ENCODE data around the gene CDHR1. TPM values are rescaled to one million over a fixed set of nuclear protein-coding genes. Genes with fewer than 3 reads are reported as not detected.

Gene CDHR1
- total and polyA plus RNA-seq, 3 donors from 2014 or later = 0.19 to 0.67 (median 0.39) TPM

DNA sequence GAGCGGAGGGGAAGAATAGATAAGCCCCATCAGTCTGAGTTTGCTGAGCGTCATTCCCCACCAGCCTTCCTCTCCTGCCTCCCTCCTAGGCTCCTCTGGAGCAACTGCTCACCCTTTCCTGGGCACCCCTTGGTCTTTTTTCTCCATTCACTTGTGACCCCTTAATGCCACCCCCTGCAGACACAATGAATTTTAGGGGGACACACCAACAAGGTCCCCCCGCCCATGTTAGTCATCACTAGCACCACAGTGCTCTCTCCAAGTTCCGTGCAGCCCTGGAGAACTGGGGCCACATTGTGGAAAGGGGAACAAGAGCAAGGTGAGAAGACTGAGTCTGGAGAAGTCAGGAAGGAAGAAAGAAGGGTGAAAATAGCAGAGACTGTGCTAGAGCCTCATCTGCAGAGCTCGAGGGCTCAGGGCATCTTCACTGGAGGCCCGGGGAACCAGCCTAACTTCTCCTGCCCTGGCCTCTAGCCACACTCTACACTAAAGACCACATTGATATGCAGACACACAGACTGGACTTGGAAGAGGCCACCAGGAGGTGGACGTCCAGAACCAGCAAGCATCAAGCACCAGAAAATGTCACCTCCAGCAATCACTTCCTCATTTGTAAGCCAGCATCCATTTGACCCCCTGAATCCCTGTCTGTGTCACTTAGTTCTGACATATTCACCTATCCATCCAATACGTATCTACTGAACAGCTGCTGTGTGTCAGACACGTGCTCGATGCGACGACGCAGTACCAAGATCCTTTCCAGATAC is 68.0 kb downstream of the CDHR1 start:
- no peak overlapping the region for H3K4me3 ChIP-seq
- intact Hi-C loops (cut with DNase I; ENCODE audit: low total_unique reads) = no loop called here
- H3K9me3 ChIP-seq = no peaks in the 10 kb centered on the region
- H3K36me3 ChIP-seq (ENCODE audit: low read depth, missing control alignments) = no peaks in the 10 kb centered on the region
- no peak overlapping the region for H3K27ac ChIP-seq
- DNase-seq = no peak
- TF ChIP-seq, protein P1, sequence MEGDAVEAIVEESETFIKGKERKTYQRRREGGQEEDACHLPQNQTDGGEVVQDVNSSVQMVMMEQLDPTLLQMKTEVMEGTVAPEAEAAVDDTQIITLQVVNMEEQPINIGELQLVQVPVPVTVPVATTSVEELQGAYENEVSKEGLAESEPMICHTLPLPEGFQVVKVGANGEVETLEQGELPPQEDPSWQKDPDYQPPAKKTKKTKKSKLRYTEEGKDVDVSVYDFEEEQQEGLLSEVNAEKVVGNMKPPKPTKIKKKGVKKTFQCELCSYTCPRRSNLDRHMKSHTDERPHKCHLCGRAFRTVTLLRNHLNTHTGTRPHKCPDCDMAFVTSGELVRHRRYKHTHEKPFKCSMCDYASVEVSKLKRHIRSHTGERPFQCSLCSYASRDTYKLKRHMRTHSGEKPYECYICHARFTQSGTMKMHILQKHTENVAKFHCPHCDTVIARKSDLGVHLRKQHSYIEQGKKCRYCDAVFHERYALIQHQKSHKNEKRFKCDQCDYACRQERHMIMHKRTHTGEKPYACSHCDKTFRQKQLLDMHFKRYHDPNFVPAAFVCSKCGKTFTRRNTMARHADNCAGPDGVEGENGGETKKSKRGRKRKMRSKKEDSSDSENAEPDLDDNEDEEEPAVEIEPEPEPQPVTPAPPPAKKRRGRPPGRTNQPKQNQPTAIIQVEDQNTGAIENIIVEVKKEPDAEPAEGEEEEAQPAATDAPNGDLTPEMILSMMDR (IDR thresholded peaks at IDR 0.05) = no peak
- no peak for TF ChIP-seq POLR2A (IDR thresholded peaks at IDR 0.05)
- WGBS, 2 donors = 85% methylated on average over 13 of the region's 13 CpGs
- H3K27me3 ChIP-seq = no peaks in the 10 kb centered on the region
- no peaks in the 10 kb centered on the region for H3K4me1 ChIP-seq

DNA sequence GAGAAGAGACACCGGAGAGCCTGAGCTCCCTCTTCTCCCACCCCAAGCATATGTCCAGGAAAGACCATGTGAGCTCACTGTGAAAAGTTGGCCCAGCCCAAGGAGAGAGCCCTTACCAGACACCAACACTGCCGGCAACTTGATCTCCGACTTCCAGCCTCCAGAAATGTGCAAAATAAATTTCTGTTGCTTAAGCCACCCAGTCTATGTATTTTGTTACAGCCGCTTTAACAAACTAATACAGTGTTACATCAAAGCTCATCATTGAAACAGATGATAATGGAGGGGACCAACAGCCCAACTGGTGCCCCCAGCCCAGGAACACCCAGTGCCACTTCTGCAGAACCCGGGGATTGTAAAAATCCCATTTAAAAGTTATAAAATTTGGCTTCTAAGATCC is 69.4 kb downstream of the CDHR1 start:
- no peak overlapping the region for H3K27ac ChIP-seq

DNA sequence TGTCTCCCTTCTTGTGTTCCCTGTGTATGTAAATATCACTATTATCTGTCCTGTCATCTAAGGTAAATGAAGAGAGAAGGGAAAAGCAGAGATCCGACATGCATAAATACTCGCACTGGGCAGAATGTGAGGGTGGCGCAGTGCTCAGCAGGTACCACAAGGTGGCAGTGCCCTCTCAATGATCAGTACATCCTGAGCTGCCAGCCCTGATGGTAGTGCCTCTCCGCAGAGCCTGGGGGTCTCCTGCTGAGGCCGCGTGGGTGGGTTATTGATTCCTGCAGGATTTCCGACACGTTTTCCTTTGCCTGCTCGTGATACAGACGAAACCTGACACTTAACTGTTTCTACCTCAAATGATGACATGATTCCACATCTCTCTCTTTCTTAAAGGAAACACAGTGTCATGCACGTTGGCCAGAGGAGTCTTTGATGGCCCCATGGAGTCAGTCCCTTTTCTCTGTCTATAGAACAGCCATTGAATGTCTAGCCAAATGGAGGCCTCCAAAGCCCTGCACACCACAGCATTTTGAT is 70.3 kb downstream of the CDHR1 start:
- Histone ChIP-seq H3K4me3 (no peak overlapping the region), H3K27me3 (no peaks in the 10 kb centered on the region), H3K9me3 (no peaks in the 10 kb centered on the region), H3K36me3 (ENCODE audit: low read depth, missing control alignments) (no peaks in the 10 kb centered on the region), H3K27ac (no peak overlapping the region), H3K4me1 (no peaks in the 10 kb centered on the region)
- TF ChIP-seq, protein P1 (IDR thresholded peaks at IDR 0.05) = peak; percentile 72 to 90 (median 81)
- no peak for TF ChIP-seq POLR2A (IDR thresholded peaks at IDR 0.05)
- WGBS, 2 donors = 14 to 27% methylated on average over 11 of the region's 11 CpGs
- peak; percentile 85 for DNase-seq
- intact Hi-C loops (cut with DNase I; ENCODE audit: low total_unique reads) = loop anchor here (5.0 kb wide), 2 partner anchors 32 to 273 kb away; no protein-coding TSS in a partner anchor

More for the DNA sequence above, 69.4 kb downstream of the CDHR1 start:
- DNase-seq = no peak
- no peak overlapping the region for H3K4me3 ChIP-seq
- H3K36me3 ChIP-seq (ENCODE audit: low read depth, missing control alignments) = no peaks in the 10 kb centered on the region
- no peaks in the 10 kb centered on the region for H3K9me3 ChIP-seq
- H3K27me3 ChIP-seq = no peaks in the 10 kb centered on the region
- 89% methylated on average over 4 to 5 of the region's 5 CpGs for WGBS, 2 donors
- H3K4me1 ChIP-seq = no peaks in the 10 kb centered on the region
- TF ChIP-seq POLR2A (IDR thresholded peaks at IDR 0.05) = no peak
- TF ChIP-seq, protein P1 (IDR thresholded peaks at IDR 0.05) = no peak
- intact Hi-C loops (cut with DNase I; ENCODE audit: low total_unique reads) = no loop called here

DNA sequence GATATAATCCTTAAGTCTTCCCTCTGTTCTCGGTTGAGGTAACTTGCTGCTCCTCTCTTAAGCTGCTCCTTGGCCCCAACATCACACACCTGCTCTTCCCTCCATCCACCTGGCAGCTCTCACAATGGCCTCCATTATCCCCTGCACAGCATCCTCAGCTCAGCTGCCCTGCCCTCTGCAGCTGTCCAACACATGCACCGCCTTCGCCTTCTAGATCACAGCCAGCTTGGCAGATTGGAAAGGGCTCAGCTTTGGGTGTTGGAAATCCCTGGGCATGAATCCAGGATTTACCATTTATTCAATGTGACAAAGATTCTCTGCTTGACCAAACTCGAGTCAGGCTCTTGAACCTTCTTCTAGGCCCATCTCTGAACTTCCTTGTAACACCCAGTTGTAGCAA is 71.1 kb downstream of the CDHR1 start:
- H3K36me3 ChIP-seq (ENCODE audit: low read depth, missing control alignments) = no peaks in the 10 kb centered on the region
- H3K4me1 ChIP-seq = no peaks in the 10 kb centered on the region
- TF ChIP-seq, protein P1 (IDR thresholded peaks at IDR 0.05) = no peak
- no peak for TF ChIP-seq POLR2A (IDR thresholded peaks at IDR 0.05)
- no peak for DNase-seq
- 85 to 90% methylated on average over 4 of the region's 4 CpGs for WGBS, 2 donors
- H3K4me3 ChIP-seq = no peak overlapping the region
- no peak overlapping the region for H3K27ac ChIP-seq
- H3K9me3 ChIP-seq = no peaks in the 10 kb centered on the region
- intact Hi-C loops (cut with DNase I; ENCODE audit: low total_unique reads) = loop anchor here (5.0 kb wide), 2 partner anchors 33 to 272 kb away; no protein-coding TSS in a partner anchor
- no peaks in the 10 kb centered on the region for H3K27me3 ChIP-seq
